GM19467 (cell line): Measurements from ENCODE around the gene CRYBB3.

Source experiments
- ATAC-seq: cut with Tn5 transposase; IDR thresholded peaks from one replicate; pipeline ENCODE4 v1.9.1; 2021; ENCODE audit warnings: mild to moderate bottlenecking, moderate library complexity; ENCODE audit not compliant: unreplicated experiment

Gene CRYBB3

GRCh38 chr22:25199731-25200520 is at the start of gene CRYBB3:
CRYBB3 (plus strand) TSS chr22:25199858; CDS start chr22:25201397, 1,539 bp downstream.
- ATAC-seq, result no peak

- ATAC-seq, result no peak
Observed at GRCh38 chr22:25153961-25154666, 45.5 kb upstream of the CRYBB3 start.

GRCh38 chr22:25154667-25154999 is 45.0 kb upstream of the CRYBB3 start:
- ATAC-seq, result no peak

- ATAC-seq, result no peak
Observed at GRCh38 chr22:25156736-25157135, 42.9 kb upstream of the CRYBB3 start.

GRCh38 chr22:25159028-25159427 is 40.6 kb upstream of the CRYBB3 start:
- no peak for ATAC-seq

GRCh38 chr22:25160120-25160996 is 39.3 kb upstream of the CRYBB3 start:
- no peak for ATAC-seq

GRCh38 chr22:25161017-25161915 is 38.4 kb upstream of the CRYBB3 start:
- no peak for ATAC-seq

GRCh38 chr22:25161916-25162530 is 37.6 kb upstream of the CRYBB3 start:
- ATAC-seq, result no peak

GRCh38 chr22:25162561-25162960 is 37.1 kb upstream of the CRYBB3 start:
- ATAC-seq, result no peak

GRCh38 chr22:25165785-25166184 is 33.9 kb upstream of the CRYBB3 start:
- no peak for ATAC-seq

GRCh38 chr22:25166266-25167040 is 33.2 kb upstream of the CRYBB3 start:
- no peak for ATAC-seq

- ATAC-seq, result no peak
Observed at GRCh38 chr22:25167082-25167481, 32.6 kb upstream of the CRYBB3 start.

GRCh38 chr22:25167834-25168601 is 31.6 kb upstream of the CRYBB3 start:
- no peak for ATAC-seq

GRCh38 chr22:25169278-25170031 is 30.2 kb upstream of the CRYBB3 start:
- ATAC-seq, result no peak

- ATAC-seq, result no peak
Observed at GRCh38 chr22:25170426-25170980, 29.2 kb upstream of the CRYBB3 start.

- ATAC-seq, result no peak
Observed at GRCh38 chr22:25172153-25172552, 27.5 kb upstream of the CRYBB3 start.

- ATAC-seq, result no peak
Observed at GRCh38 chr22:25174156-25174887, 25.3 kb upstream of the CRYBB3 start.
